Mesothelial cell of epicardium (in vitro differentiated cells): ENCODE measurements around the gene INF2. TPM values are rescaled to one million over a fixed set of nuclear protein-coding genes. Genes with fewer than 3 reads are reported as not detected.
"Not testable (repeated sequence)": the region's sequence is repeated elsewhere in the genome, so short reads cannot be mapped to it uniquely, and the experiment has no call there.

Source experiments
- DNase-seq, 2 experiments: peaks; one replicate each; pipeline ENCODE4 v3.0.0; 2021; ENCODE audit warnings: low spot score in 2 of 2; ENCODE audit not compliant: unreplicated experiment in 2 of 2
- H3K27ac Mint-ChIP-seq: 2 replicates; pipeline ENCODE4 v1.8.0; 2021; ENCODE audit warnings: mixed read lengths
- H3K27me3 Mint-ChIP-seq: 2 replicates; pipeline ENCODE4 v1.8.0; 2021; ENCODE audit warnings: low read depth, mixed read lengths
- H3K36me3 Mint-ChIP-seq: 2 replicates; pipeline ENCODE4 v1.8.0; 2021; ENCODE audit warnings: mixed read lengths
- H3K4me1 Mint-ChIP-seq: 2 replicates; pipeline ENCODE4 v1.8.0; 2021; ENCODE audit warnings: mixed read lengths
- H3K4me3 Mint-ChIP-seq: 2 replicates; pipeline ENCODE4 v1.8.0; 2021; ENCODE audit warnings: mild to moderate bottlenecking, moderate library complexity, mixed read lengths
- H3K9me3 Mint-ChIP-seq: 2 replicates; pipeline ENCODE4 v1.8.0; 2021; ENCODE audit warnings: mixed read lengths
- CTCF ChIP-seq: fragments of 200-600 bp; sonication (generic); IDR thresholded peaks from one replicate; pipeline ENCODE4 v1.5.0; 2021; ENCODE audit warnings: antibody characterized with exemption; ENCODE audit not compliant: unreplicated experiment
- total RNA-seq: library from RNA; stranded (reverse); gene quantifications from 3 replicates; pipeline ENCODE4 v1.2.1, GENCODE V29; 2021

The INF2 gene
- total RNA-seq, 1 donor from 2014 or later: 92.8 TPM

DNA sequence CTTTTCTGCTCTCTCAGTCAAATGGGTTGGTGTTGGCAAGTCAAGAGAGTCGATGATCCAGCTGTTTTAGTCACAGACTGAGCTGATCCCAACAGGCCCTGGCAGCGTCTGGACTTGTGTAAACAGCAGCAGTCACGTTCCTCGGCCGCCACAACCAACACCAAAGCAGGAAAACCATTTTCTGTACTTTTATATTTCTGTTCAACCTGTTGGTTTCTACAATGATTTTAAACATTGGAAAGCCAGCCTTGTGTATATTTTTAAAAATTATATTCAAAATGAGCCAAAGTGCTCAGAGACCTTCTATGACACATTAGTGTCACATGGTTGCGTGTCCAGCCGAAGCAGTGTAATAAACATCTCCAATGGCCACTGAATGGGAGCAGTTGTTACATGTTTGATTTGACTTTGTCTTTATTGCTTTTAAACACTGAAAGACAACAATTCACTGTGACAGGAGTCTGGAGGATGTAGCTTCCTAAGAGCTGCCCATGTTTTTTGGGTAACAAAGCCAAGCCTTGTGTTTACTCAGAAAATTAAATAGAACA is 57.6 kb downstream of the INF2 start:
- DNase-seq: no peak
- H3K27ac Mint-ChIP-seq: peak overlapping the region; percentile 21
- H3K27me3 Mint-ChIP-seq: no peaks in the 10 kb centered on the region
- peaks cover 19% of the 10 kb centered on the region for H3K4me1 Mint-ChIP-seq
- H3K4me3 Mint-ChIP-seq: no peak overlapping the region
- no peak for TF ChIP-seq CTCF
- no peaks in the 10 kb centered on the region for H3K9me3 Mint-ChIP-seq
- peaks cover 3% of the 10 kb centered on the region for H3K36me3 Mint-ChIP-seq

GRCh38 chr14:104747876-104748275 is 58.5 kb downstream of the INF2 start:
- no peak for TF ChIP-seq CTCF
- H3K27me3 Mint-ChIP-seq: no peaks in the 10 kb centered on the region
- DNase-seq: no peak
- H3K27ac Mint-ChIP-seq: peak overlapping the region; percentile 56
- H3K4me3 Mint-ChIP-seq: no peak overlapping the region
- H3K4me1 Mint-ChIP-seq: peaks cover 19% of the 10 kb centered on the region
- H3K9me3 Mint-ChIP-seq: no peaks in the 10 kb centered on the region
- peaks cover 3% of the 10 kb centered on the region for H3K36me3 Mint-ChIP-seq

GRCh38 chr14:104749111-104749649 is 59.8 kb downstream of the INF2 start:
- Mint-ChIP-seq H3K9me3 (no peaks in the 10 kb centered on the region), H3K27ac (peak overlapping the region; percentile 49), H3K27me3 (no peaks in the 10 kb centered on the region), H3K36me3 (no peaks in the 10 kb centered on the region), H3K4me3 (no peak overlapping the region), H3K4me1 (peaks cover 27% of the 10 kb centered on the region)
- no peak for DNase-seq
- no peak for TF ChIP-seq CTCF

DNA sequence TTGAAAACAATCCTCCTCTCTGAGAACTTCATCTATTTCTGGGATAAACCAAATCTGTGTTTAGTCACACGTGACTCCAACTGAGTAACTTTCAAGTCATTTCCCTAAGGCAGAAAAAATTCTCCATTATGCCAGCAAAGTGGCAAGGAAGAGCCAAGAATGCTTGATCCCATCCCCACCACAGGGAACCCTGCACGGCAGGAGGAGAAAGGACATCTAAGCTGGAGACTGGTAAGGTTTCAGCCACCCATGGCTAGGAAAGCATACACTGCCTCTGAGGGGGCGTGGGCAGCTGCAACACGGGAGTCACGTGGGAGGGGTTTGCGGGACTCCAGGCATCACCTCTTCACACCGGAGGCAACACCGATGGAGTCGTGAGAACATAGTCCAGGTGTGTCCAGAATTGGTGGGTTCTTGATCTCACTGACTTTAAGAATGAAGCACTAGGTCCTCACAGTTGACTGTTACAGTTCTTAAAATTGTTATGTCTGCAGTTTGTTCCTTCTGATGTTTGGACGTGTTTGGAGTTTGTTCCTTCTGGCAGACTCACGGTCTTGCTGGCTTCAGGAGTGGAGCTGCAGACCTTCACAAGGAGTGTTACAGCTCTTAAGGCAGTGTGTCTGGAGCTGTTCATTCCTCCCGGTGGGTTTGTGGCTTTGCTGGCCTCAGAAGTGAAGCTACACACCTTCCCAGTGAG is 60.8 kb downstream of the INF2 start:
- Mint-ChIP-seq H3K9me3 (no peaks in the 10 kb centered on the region), H3K4me3 (no peak overlapping the region), H3K36me3 (no peaks in the 10 kb centered on the region), H3K27me3 (no peaks in the 10 kb centered on the region), H3K4me1 (peaks cover 30% of the 10 kb centered on the region), H3K27ac (no peak overlapping the region)
- DNase-seq: no peak
- no peak for TF ChIP-seq CTCF

GRCh38 chr14:104750753-104751057 is 61.3 kb downstream of the INF2 start:
- peak overlapping the region; percentile 17 for H3K4me3 Mint-ChIP-seq
- H3K27ac Mint-ChIP-seq, H3K9me3 Mint-ChIP-seq: not testable (repeated sequence)

DNA sequence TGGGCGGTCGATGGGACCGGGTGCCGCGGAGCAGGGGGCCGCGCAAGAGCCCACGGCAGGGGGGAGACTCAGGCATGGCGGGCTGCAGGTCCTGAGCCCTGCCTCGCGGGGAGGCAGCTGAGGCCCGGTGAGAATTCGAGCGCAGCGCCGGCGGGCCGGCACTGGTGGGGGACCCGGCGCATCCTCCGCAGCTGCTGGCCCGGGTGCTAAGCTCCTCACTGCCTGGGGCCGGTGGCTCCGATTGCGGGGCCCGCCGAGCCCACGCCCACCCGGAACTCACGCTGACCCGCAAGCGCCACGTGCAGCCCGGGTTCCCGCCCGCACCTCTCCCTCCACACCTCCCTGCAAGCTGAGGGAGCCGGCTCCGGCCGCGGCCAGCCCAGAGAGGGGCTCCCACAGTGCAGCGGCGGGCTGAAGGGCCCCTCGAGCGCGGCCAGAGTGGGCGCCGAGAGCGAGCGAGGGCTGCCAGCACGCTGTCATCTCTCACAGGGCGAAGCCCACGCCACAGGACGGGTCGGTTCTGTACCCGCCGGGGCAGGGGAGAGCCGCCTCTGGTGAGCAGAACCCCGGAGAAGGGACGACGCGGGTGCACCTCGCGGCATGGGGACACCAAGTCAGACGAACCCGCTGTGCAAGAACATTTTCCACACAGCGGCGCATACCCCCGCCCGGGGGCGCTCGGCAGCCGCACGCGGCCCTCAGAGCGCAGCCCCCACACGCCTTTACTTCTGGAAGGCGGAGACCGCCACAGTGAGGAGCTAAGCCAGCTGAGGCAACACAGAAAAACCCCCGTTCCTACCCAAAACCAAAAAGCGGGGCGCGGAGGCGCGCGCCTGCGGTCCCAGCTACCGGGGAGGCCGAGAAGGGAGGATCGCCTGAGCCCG is 62.4 kb downstream of the INF2 start:
- H3K27ac Mint-ChIP-seq: no peak overlapping the region
- no peaks in the 10 kb centered on the region for H3K9me3 Mint-ChIP-seq

More at GRCh38 chr14:104750753-104751057, 61.3 kb downstream of the INF2 start:
- not testable (repeated sequence) for H3K36me3 Mint-ChIP-seq, H3K27me3 Mint-ChIP-seq, DNase-seq
- peaks cover 30% of the 10 kb centered on the region for H3K4me1 Mint-ChIP-seq

More for the DNA sequence above, 62.4 kb downstream of the INF2 start:
- no peaks in the 10 kb centered on the region for H3K27me3 Mint-ChIP-seq
- no peak for TF ChIP-seq CTCF
- DNase-seq: no peak
- H3K4me1 Mint-ChIP-seq: peaks cover 30% of the 10 kb centered on the region
- peak overlapping the region; percentile 90 for H3K4me3 Mint-ChIP-seq
- no peaks in the 10 kb centered on the region for H3K36me3 Mint-ChIP-seq
